Embryonic facial prominence (tissue), 1 donor: ENCODE data around the gene DCAF8.
A peak's percentile ranks its signal among the peaks of the same experiment; 100 is the strongest.

Experiments used
- DNase-seq: peaks from one replicate; pipeline ENCODE4 v3.0.0-alpha.2; 2016; ENCODE audit errors: extremely low spot score

DCAF8 gene

DNA sequence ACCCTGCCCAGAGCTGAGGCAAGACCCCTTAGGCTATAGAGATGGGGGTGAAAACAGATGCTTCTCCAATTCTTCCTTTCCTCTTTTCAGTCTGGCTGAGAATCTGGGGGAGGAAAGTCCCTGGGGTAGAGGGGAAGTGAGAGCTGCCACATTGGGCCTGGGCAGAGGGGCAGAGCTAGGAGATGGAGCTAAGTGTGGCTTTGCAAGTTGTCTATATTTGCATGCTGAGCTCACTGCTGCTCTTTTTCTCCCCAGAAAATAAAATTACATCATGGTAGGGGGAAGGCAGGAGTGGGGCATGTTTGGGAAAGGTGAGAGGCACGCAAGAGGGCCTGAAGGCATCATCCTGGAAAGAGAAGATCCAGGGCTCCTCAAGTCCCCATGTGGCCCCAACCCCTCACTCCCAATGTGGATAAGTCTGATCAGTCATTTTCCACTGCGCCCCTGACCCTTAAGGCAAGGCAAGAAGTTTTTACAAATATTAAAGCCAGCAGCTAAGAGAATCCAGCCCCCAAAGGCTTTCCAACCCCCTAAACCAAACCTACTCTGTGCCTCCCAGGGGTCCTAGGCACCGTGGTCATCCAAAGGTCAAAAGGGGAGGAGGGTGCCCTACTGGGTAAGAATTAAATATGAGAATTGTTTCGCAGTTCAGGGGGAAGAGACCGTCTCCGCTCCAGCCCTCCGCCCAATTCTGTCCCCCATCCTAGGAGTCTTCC lies 57.7 kb downstream of the DCAF8 start:
- no peak for DNase-seq

DNA sequence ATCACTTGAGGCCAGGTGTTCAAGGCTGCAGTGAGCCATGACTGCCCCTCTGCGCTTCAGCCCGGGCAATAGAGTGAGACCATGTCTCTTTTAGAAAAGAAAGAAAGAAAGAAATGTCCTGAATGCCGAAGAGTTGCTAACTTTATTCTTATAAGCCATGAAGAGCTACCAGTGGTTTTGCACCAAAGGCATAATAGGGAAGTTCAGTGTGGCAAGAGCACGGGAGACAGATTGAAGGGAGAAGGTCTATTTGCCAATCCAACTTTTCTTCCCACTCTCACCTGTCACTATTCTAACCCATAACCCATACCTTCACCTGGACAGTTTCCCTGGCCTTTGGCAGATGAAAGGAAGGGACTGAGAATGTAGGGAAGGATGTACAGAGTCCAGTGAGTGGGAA lies 61.6 kb downstream of the DCAF8 start:
- no peak for DNase-seq

DNA sequence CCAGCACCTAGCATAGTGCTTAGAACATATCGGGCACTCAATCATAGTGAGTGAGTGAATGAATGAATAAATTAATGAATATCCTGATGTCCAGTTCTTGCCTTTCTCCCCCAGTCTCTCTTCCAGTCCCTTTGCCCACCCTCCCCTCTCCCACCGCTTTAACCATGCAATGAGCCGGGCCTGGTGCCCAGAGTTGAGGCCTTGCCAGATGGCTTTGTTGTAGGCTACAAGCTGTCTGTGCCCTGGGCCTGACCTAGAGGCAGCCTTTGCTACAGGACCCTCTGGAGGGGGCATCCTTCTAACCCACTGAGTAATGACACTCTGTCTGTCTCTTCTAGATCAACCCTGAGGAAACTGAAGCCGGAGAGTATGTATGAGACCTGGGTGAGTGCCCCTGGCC lies 65.1 kb downstream of the DCAF8 start:
- no peak for DNase-seq

DNA sequence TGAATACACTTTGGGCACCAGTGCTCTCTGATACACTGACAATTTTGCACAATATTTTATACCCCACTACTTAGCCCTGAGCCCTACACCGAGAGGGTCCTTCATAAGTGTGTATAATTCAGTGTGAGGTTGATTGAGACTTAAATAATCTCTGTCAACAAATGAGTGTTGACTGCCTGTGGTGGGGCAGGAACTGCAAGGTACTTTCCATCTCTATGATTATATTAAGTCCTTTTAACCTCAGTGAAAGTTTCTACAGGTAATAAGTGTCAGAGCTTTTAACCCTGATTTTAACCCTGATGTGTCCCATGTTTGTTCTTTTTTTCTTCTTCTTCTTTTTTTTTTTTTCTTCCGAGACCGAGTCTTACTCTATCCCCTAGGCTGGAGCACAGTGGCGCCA lies 66.2 kb downstream of the DCAF8 start:
- no peak for DNase-seq

DNA sequence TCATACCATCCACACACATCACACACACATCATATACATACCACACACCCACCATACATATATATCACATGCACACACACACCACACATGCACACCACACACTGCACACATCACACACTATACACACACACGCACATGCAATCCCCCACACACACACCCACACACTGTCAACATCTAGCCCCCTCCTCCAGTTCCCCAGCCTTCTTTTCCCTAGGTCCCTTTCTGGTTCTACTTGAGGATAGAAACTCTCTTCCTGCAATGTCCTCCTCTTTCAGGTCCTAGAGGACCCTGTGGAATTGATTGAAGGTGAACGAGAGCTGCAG lies 67.7 kb downstream of the DCAF8 start:
- no peak for DNase-seq

DNA sequence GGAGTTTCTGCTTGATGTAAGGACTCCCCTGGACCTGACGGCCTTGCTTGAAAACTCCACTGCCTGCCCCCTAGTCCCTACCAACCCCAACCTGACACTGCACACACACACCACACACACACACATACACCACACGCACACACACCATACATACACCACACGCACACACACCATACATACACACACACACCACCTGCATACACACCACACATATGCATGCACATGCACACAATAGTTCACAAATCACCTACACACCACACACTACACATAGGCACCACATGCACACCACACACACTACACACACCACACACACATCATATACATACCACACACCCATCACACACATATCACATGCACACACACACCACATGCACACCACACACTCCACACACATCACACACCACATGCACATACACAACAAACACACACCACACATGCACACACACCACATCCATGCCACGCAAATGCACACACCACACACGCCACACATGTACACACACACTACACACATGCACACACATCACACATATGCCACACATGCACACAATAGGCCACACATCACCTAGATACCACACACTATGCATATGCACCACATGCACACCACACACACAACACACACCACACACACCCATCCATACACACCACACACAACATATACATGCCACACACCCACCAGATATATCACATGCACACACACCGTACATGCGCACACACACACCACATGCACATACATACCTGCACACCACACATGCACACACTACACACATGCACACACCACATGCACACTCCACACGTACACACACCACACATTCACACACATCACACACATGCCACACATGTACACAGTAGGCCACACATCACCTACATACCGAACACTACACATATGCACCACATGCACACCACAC lies 68.3 kb downstream of the DCAF8 start:
- DNase-seq: no peak

DNA sequence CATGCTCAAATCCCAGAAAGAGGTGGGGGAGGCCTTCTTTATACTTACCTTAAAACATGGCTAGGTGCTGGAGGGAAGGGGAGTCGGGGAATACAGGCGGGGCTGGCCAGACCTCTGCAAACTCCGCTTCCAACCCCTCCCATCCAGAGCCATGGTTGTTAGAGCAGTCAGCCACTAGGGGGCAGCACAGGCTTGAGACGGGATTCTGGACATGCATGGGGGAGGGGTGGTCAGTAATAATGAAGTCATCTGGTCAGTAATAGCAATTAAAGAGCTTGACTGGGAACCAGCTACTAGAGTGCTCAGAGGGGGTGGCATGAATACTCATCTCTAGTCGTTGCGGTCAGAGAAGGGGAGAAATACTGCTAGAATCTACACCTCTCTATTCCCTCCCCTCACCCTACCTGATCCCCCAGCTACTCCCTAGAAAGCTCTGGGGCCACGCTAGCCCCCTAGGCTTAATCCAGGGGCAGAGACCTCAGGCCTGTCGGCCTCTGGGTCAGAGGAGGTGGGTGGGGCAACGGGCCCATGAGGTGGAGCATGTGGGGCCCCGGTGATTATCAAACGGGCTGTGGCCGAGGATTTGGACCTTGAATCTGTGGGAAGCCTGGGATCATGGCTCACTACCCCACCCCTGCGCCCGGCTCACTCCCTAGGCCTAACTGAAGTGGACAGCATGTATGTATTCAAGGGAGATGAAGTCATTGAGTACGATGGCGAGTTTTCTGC lies 69.1 kb downstream of the DCAF8 start:
- DNase-seq: peak; percentile 64

DNA sequence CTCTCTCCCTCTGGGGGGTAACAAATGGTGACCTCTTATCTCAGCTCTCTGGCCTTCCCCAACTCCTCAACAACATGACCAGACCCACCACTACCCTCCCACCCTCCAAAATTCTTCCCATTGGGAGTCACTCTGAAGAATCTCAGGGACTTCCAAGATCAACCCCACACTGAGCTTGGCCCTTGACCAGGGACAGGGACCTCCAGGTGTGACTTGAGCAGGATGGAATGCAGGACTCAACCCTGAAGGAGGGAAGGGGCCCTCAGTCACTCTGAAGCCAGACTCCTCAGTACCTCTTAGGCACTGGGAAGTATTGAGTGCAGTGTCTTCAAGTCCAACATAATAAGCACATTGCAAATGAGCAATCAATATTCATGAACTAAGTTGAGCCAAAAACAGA lies 70.1 kb downstream of the DCAF8 start:
- no peak for DNase-seq

DNA sequence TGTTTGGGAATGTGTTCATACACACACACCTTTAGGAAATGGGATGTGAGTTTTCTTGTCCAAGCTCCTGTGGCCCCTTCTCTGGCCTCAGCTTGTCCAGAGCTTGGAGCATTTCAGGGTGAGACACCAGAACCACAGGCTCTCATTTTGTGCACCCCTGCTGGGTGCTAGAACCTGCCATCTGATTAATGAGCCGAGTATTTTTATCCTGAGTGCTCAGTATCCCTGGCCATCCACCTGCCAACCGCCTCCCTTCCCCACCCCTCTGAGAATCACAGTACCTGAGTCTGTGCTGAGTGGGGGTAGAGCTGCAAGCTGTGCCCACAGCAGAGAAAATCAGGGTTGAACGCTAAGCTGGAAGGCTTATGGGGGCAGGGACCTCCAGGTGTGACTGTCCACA lies 70.6 kb downstream of the DCAF8 start:
- no peak for DNase-seq

DNA sequence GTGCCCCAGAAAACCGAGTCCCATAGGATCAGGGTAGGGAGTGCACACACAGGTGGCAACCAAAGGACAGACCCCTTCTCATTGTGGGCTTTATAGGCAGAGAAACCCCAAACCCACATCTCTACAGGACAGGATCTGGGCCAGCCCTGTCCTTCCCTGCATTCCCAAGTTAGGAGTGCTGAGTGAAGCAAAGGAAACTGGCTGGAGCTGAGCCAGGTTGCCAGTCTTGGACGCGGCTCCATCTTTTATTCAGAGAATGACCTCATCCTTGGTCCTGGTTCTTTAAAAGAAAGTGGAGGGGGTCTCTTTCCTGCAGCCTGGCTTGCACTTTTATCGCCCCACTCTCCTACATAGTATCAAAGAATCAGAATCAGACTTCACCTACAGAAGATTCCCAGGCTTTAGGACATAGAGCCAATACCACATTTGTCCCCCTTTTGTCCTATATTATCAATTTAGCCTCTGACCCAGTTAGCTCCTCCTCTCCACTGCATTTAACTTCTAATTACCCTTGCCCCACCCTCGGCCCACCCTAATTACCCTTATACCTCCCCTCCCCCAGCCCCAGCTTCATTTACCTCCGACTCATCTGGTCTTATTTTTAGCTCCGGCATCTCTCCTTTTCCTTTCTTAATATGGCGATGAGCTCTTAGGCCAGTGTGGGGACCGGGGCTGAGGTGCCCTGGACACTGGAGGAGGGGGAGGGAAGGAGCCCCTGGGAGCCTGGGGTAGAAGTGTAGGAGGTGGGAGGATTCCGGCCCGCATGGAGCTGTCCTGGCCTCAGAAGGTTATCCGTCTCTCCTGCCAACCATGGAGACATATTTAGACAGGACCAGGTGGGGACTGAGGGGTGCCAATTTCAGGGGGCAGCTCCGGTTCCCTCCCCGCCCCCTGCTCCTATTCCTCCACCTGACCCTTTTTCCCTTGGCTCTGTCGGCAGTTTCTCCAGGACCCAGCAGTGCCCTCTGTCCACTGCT lies 72.4 kb downstream of the DCAF8 start, which contains the start of gene CASQ1:
Gene CASQ1 (plus strand): TSS at position 927 of the 977 bp plus-strand sequence. CDS start 177 bp downstream, outside the sequence.
- DNase-seq: no peak

DNA sequence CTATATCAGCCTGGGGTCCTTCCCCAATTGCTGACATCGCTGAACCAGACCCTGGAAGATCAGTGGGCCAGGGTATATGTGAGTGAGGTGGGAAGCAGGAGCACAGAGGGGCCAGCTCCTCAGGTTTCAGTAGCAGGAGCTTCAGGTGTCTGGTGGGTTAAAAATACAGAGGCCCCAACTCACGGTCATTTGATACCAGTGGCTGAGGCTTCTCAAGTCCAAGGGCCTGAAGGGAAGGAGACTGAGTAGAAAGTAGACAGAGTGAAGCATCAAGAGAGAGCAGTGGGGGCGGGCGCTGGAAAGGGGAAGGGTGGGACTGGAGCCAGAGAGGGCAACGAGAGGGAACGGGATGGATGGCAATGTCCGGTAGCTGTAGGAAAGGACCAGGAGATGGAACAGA lies 74.0 kb downstream of the DCAF8 start:
- no peak for DNase-seq

DNA sequence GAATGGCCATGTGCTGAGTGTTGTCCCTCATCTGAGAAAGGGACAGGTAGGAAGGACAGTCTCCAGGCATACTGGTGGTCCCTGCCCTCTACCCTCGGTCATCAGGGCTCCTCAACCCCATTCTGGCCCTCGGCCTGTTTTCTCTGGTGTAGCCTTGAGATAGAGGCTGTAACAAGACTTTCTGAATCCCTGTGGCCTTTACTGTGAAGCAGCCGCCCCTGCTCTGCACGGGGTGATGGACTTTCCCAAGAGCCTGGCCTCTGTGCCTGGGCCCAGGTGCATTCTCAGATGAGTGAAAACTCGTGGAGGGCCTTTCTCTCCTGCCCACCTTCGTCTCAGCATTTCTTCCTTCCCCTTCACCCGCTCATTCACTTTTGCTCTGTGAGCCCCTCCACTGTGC lies 74.9 kb downstream of the DCAF8 start:
- DNase-seq: no peak

DNA sequence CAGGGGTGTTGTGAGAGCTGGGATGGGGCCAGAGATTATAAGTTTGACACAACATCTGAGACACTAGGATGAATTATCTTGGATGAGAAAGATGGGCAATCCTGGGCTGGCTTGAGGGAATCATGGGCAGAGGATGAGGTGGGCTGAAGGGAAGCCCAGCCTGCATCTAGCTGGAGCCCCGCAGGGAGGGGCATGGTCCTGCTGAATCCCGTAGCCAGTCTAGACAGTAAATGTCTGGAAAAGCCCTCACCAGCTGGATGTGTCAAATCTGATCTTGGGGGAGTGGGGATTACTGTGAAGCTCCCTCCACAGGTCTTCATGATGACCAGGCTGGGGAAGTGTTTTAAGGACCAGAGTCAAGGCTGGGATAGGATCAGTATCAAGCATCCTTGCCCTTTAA lies 75.6 kb downstream of the DCAF8 start:
- DNase-seq: no peak

DNA sequence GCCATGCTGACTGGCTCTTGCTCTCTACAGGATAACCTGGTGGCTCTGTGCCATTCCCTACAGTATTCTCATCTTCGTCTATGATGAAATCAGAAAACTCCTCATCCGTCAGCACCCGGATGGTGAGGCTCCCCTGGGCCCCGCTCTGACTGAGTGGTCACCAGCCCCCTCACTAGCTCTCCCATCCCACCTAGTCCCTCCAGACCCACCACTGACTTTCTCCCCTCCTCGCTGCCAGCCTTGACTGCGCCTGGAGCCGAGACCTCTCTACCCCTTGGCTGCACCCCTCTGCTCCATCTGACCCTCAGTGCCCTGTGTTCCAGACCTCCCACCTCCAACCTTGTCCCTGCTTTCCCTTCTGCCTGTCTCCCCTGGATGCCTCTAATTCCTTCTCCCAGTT lies 76.1 kb downstream of the DCAF8 start:
- DNase-seq: no peak

DNA sequence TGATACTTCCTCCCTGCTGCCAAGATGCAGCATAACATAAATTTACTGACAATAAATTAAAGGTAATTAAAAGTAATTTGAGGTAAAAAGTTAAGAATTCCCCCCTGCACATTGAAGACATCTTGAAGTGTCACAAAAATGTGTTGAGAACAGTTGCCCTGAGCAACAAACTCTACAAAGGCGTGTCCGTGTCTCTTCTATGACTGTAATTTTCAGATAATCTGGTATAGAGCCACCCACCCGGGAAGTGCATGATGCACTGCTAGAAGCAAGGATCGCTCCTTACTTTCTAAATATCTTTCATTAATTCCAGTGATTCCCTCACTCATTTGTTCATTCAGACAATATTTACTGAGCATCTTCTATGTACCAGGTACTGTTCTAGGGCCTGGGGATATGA lies 83.0 kb downstream of the DCAF8 start:
- DNase-seq: no peak

DNA sequence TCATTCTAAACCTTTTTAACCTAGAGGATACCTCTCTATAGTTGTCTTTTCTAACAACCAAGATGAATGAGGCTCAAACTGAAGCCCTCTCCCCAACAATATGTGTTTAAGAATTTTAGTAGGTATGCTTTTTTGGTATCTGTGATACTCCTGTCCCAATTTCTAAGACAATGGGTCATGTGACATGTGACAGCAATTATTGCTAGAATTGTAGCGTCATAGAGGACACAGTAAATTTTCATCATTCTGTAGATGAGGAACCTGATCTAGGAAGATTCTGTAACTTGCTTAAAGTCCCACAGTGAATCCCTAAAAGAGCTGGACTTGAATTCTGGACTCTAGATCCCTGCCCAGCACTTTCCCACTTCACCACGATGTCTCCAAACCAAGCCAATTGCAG lies 83.6 kb downstream of the DCAF8 start:
- DNase-seq: no peak

DNA sequence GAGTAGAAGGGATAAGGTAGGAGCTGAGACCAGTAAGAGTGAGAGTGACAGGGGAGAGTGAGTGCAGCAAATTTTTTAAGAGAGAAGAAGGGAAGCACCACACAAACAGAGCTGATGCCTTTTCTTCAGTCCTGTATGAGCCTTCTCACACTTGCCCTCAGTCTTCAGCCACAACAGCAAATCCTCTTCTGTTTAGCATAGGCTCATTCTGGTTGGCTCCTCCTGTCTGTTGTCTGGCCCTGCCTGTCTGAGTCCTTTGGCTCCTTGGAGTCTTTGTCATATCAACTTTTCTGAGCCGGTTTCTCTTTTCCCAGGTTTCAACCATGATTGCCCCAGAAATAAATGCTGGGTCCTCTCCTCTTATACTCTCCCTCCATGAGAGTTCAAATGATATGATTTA lies 84.7 kb downstream of the DCAF8 start:
- no peak for DNase-seq

DNA sequence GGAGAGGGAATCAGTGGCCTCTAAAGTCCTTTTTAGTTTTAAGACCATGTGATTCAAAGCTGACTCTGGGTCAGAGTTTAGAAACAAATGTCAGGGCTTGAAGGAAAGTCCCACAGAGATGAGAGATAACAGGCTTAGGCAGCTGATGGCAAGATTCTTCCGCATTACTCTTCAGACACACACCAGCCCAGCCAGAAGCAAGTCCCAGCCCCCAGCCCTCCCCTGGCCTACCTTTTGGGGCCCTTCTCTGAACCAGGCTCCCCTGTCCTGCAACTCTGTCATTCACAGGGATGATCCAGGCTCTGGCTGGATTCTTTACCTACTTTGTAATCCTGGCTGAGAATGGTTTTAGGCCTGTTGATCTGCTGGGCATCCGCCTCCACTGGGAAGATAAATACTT lies 85.1 kb downstream of the DCAF8 start:
- DNase-seq: no peak

DNA sequence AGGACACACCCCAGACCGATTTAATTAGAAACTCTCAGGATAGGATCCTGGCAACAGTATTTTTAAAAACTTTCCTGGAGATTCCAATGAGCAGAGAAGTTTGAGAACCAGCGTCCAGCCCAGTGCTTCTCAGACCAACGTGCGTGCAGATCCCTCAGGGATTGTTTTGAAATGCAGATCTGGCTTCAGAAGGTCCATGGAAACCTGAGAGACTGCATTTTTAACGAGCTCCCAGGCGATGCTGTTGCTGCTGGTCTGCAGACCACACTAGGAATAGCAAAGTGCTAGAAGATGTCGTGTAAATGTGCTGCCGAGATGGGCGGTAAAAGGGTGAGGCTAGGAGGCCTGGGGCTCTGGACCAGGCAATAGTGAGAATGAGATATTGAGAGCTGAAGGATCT lies 90.4 kb downstream of the DCAF8 start:
- no peak for DNase-seq

DNA sequence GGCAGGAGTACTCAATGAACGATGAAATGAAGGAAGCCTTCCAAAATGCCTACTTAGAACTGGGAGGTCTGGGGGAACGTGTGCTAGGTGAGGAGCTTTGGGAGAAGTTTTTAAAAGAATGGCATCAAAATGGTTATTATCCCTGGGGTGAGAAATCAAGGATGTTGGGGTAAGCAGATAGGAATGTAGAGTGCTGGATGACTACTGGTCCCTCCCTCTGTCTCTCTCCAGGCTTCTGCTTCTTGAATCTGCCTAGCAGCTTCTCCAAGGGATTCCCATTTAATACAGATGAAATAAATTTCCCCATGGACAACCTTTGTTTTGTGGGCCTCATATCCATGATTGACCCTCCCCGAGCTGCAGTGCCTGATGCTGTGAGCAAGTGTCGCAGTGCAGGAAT lies 91.0 kb downstream of the DCAF8 start:
- DNase-seq: no peak
